Tibial nerve (tissue), 4 donors: ENCODE data around the gene SDCBP2. TPM values are rescaled to one million over a fixed set of nuclear protein-coding genes. Genes with fewer than 3 reads are reported as not detected.

Source experiments
- DNase-seq, 2 donors: peaks; one replicate each; pipeline ENCODE4 v3.0.0-alpha.2; 2019; ENCODE audit warnings: low spot score in 2 of 2
- H3K27ac ChIP-seq, 4 donors: fragments of 200-600 bp; sonication (generic) in 3 of 4; one replicate each; pipeline ENCODE4 v1.5.1; 2017 to 2019; ENCODE audit warnings: mild to moderate bottlenecking in 1 of 4
- H3K27me3 ChIP-seq, 2 donors: fragments of 200-600 bp; sonication (generic) in 1 of 2; one replicate each; pipeline versions ENCODE4 v1.5.1 to v1.6.0; 2017 to 2019
- H3K36me3 ChIP-seq, 3 donors: fragments of 200-600 bp; sonication (generic); one replicate each; pipeline ENCODE4 v1.5.1; 2018 to 2019
- H3K4me1 ChIP-seq, 4 donors: fragments of 200-600 bp; sonication (generic) in 3 of 4; one replicate each; pipeline ENCODE4 v1.5.1; 2017 to 2019
- H3K4me3 ChIP-seq, 4 donors: fragments of 200-600 bp; sonication (generic) in 3 of 4; one replicate each; pipeline ENCODE4 v1.5.1; 2017 to 2019; ENCODE audit warnings: mild to moderate bottlenecking in 1 of 4, moderate library complexity in 1 of 4
- H3K9me3 ChIP-seq, 4 donors: fragments of 200-600 bp; sonication (generic) in 3 of 4; one replicate each; pipeline ENCODE4 v1.5.1; 2017 to 2019
- EP300 ChIP-seq, 2 donors: sonication (generic); formaldehyde crosslinking; IDR thresholded peaks; one replicate each; pipeline ENCODE4 v1.6.1; 2017; ENCODE audit warnings: antibody characterized with exemption in 2 of 2, mild to moderate bottlenecking in 1 of 2
- POLR2A ChIP-seq, 2 donors: fragments of 450-650 bp; IDR thresholded peaks; one replicate each; pipeline ENCODE4 v1.6.1; 2017; ENCODE audit warnings: antibody characterized with exemption in 2 of 2, mild to moderate bottlenecking in 2 of 2, moderate library complexity in 2 of 2
- WGBS, 2 donors: methylation state at CpG; one replicate each; pipeline ENCODE4 v1.1.5; 2018; 5-methylcytosine and 5-hydroxymethylcytosine counted together
- total RNA-seq, 4 donors: library from RNA; depleted of rRNA; stranded (reverse); fragments of >200 nt; gene quantifications; one replicate each; pipeline ENCODE4 v1.1.0, GENCODE V29; 2016
- TF ChIP-seq, protein P1 (sequence below), 5 experiments: fragments of 200-600 bp in 3 of 5; fragments of 450-650 bp in 2 of 5; sonication (generic) in 3 of 5; IDR thresholded peaks; one replicate each; pipeline ENCODE4 v1.5.1; 2016 to 2019; ENCODE audit warnings: antibody characterized with exemption in 5 of 5, mild to moderate bottlenecking in 3 of 5, moderate library complexity in 2 of 5

Gene SDCBP2
- total RNA-seq, 4 donors from 2014 or later: 1.9 to 4.2 (median 2.9) TPM

DNA sequence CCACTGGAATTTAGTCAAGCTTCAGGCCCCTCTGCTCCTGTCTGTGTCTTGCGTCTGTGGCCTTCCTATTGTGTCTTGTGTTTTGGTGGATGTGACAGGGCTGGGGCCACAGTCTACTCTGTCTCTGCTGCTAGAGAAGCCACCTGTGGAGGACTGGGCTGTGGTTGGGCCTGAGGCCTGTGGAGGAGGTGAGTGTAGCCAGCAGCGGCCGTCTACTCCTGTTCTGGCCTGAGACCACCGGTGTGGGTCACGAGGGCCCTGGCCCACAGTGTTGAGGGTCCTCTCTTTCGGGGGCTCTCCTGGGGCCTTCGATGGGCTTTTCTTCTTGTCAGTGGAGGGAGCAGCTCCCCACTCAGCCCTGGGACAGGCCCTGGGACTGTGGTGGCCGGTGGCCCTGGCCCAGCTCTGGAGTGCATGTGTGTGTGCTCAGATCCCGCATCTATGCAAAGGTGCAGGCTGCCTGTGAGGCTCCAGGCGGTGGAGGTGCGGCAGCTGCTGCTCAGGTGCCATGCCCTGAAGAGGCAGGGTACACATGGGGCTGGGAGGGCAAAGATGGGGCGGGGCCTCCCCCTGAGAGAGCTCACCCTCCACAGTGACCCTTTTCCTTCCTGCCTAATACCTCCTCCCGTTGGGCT lies 20.8 kb downstream of the SDCBP2 start:
- H3K27me3 ChIP-seq: no peaks in the 10 kb centered on the region
- 88 to 92% methylated on average over 10 to 12 of the region's 13 CpGs for WGBS, 2 donors
- peaks cover 0 to 2% (median under 1%) of the 10 kb centered on the region in 4 donors for H3K4me1 ChIP-seq
- no peaks in the 10 kb centered on the region for H3K9me3 ChIP-seq
- H3K4me3 ChIP-seq: no peak overlapping the region
- TF ChIP-seq, protein P1, sequence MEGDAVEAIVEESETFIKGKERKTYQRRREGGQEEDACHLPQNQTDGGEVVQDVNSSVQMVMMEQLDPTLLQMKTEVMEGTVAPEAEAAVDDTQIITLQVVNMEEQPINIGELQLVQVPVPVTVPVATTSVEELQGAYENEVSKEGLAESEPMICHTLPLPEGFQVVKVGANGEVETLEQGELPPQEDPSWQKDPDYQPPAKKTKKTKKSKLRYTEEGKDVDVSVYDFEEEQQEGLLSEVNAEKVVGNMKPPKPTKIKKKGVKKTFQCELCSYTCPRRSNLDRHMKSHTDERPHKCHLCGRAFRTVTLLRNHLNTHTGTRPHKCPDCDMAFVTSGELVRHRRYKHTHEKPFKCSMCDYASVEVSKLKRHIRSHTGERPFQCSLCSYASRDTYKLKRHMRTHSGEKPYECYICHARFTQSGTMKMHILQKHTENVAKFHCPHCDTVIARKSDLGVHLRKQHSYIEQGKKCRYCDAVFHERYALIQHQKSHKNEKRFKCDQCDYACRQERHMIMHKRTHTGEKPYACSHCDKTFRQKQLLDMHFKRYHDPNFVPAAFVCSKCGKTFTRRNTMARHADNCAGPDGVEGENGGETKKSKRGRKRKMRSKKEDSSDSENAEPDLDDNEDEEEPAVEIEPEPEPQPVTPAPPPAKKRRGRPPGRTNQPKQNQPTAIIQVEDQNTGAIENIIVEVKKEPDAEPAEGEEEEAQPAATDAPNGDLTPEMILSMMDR (IDR thresholded peaks at IDR 0.05): no peak
- TF ChIP-seq POLR2A (IDR thresholded peaks at IDR 0.05) (no peak), EP300 (IDR thresholded peaks at IDR 0.05) (no peak)
- H3K27ac ChIP-seq: no peak overlapping the region
- peaks cover 0 to 16% (median 0%) of the 10 kb centered on the region in 3 donors for H3K36me3 ChIP-seq
- no peak for DNase-seq

DNA sequence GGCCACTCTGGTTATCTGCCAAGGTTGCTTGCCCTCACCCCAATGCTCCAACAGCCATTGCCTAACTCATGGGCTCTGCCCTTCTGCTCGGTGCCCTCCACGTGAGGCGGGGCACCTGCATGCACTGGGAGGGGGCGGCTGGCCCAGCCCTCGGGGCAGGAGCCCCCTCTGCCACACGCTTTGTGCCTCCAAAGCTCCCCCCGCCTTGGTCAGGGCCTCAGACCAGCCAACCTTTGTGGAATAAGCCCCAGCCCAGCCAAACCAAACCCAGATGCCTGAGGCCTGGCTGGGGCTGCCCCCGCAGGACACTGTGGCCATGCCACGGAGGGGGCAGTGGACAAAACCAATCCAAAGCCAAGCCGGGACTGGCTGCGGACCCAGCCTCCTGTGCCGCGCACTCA lies 21.4 kb downstream of the SDCBP2 start:
- no peak overlapping the region for H3K4me3 ChIP-seq

DNA sequence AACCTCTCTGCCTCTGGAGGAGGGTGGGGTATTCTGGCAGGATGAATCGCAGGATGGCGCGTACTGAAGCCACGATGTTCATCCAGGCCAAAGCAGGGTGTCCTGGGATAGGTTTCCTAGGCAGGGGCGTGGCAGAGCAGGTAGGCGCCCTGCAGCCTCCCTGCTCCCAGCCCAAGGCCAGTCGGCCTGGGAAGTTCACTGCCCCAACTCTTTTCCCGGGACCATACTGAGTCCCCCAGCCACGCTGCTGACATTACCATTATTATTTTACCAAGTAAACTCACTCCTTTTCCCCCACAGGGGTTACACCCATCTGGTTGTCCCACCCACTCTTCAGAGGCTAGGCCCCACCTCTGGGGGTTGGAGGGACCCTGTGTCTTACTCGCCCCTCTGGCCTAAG lies 21.8 kb downstream of the SDCBP2 start:
- TF ChIP-seq POLR2A (IDR thresholded peaks at IDR 0.05) (no peak), EP300 (IDR thresholded peaks at IDR 0.05) (no peak)
- 86 to 88% methylated on average over 10 of the region's 10 CpGs for WGBS, 2 donors

More for the DNA sequence above, 21.4 kb downstream of the SDCBP2 start:
- WGBS, 2 donors: 86 to 92% methylated on average over 12 of the region's 13 CpGs
- no peaks in the 10 kb centered on the region for H3K9me3 ChIP-seq
- peaks cover 0 to 16% (median 0%) of the 10 kb centered on the region in 3 donors for H3K36me3 ChIP-seq
- TF ChIP-seq EP300 (IDR thresholded peaks at IDR 0.05) (no peak), POLR2A (IDR thresholded peaks at IDR 0.05) (no peak)
- TF ChIP-seq, protein P1 (IDR thresholded peaks at IDR 0.05): no peak
- no peak for DNase-seq
- no peaks in the 10 kb centered on the region for H3K27me3 ChIP-seq
- H3K27ac ChIP-seq: no peak overlapping the region
- no peaks in the 10 kb centered on the region for H3K4me1 ChIP-seq

DNA sequence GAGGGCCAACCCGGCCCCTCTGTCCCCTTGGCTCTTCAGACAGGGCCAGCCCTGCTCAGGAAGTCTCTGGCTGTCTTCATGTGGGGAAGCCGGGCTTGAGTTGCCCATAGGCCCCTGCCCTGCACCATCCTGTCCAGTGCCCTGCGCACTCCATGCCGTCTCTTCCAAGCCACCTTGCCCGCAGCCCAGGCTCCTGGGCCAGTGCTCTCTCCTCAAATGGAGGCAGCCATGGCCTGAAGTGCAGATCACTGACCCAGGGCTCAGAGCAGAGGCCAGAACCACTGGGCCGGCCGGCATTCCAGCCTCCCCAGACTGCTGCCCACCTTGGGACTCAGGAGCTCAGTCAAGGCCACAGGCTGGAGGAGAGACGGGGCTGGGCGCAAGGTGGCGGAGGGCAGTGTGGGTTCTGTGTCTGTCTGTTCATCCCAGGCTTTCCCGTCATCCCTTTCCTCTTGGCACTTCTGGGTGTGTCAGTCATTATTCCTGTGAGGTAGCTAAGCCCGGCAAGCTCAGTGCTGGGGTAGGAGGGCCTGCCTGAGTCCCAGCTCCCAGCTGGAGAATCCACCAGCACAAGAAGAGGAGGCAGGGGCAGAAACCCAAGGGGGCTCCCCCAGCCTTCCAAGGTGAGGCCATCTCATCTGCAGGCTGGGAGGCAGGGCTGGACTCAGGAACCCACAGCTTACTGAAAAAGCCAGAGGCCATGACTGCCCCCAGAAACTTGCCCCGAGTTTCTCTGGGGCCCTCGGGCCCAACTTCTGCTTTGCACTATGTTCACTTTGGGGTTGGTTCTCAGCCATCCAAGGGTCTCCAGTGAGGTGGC lies 22.4 kb downstream of the SDCBP2 start:
- Histone ChIP-seq H3K4me3 (no peak overlapping the region), H3K4me1 (no peaks in the 10 kb centered on the region), H3K9me3 (no peaks in the 10 kb centered on the region), H3K27ac (no peak overlapping the region), H3K27me3 (no peaks in the 10 kb centered on the region), H3K36me3 (peaks cover 0 to 16% (median 0%) of the 10 kb centered on the region in 3 donors)
- TF ChIP-seq EP300 (IDR thresholded peaks at IDR 0.05) (no peak), POLR2A (IDR thresholded peaks at IDR 0.05) (no peak)
- TF ChIP-seq, protein P1 (IDR thresholded peaks at IDR 0.05): no peak
- DNase-seq: no peak
- WGBS, 2 donors: 68 to 72% methylated on average over 9 to 13 of the region's 14 CpGs

More for the DNA sequence above, 21.8 kb downstream of the SDCBP2 start:
- no peaks in the 10 kb centered on the region for H3K9me3 ChIP-seq
- H3K4me3 ChIP-seq: no peak overlapping the region
- no peaks in the 10 kb centered on the region for H3K27me3 ChIP-seq
- H3K27ac ChIP-seq: no peak overlapping the region
- no peaks in the 10 kb centered on the region for H3K4me1 ChIP-seq
- peaks cover 0 to 16% (median 0%) of the 10 kb centered on the region in 3 donors for H3K36me3 ChIP-seq
- no peak for DNase-seq

DNA sequence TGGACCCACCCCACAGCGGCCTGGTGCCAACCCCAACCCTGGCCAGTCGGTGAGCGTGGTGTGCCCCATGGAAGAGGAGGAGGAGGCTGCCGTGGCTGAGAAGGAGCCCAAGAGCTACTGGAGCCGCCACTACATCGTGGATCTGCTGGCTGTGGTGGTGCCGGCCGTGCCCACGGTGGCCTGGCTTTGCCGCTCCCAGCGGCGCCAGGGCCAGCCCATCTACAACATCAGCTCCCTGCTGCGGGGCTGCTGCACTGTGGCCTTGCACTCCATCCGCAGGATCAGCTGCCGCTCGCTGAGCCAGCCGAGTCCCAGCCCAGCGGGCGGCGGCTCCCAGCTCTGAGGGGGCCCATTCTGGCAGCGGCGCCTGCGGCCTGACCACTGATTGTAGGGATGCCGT lies 23.2 kb downstream of the SDCBP2 start:
- H3K27me3 ChIP-seq: no peaks in the 10 kb centered on the region
- TF ChIP-seq EP300 (IDR thresholded peaks at IDR 0.05) (no peak), POLR2A (IDR thresholded peaks at IDR 0.05) (no peak)
- TF ChIP-seq, protein P1 (IDR thresholded peaks at IDR 0.05): no peak
- no peak for DNase-seq
- WGBS, 2 donors: 81 to 86% methylated on average over 21 to 23 of the region's 24 CpGs
- H3K9me3 ChIP-seq: no peaks in the 10 kb centered on the region
- H3K27ac ChIP-seq: no peak overlapping the region
- H3K4me1 ChIP-seq: no peaks in the 10 kb centered on the region
- H3K4me3 ChIP-seq: no peak overlapping the region
- peaks cover 0 to 17% (median 0%) of the 10 kb centered on the region in 3 donors for H3K36me3 ChIP-seq
